A549 (cell line): ENCODE data around the gene CHST15. TPM values are rescaled to one million over a fixed set of nuclear protein-coding genes. Genes with fewer than 3 reads are reported as not detected.

Source experiments
- polyA plus RNA-seq, 4 experiments: library from polyadenylated mRNA; depleted of rRNA in 3 of 4; stranded (reverse); fragments of >200 nt; fragmentation: RNase III in 1 of 4; extraction: RNeasy Plus Mini Kit Qiagen cat#74134 plus additional on column Dnase treatment in 1 of 4; gene quantifications; 2 replicates in 3 of 4; 3 replicates in 1 of 4; pipeline ENCODE4 v1.2.3, GENCODE V29; 2011 to 2017

CHST15 gene
- polyA plus RNA-seq, 2 of the 4 experiments (the other 2 are of a cell fraction) = 5.1 to 10.3 TPM

Other genes starting within 250 kb of the CHST15 start
- gene CPXM2, start 201.8 kb downstream of the CHST15 start, polyA plus RNA-seq (2011; rRNA removed) = not detected in 2 replicates
- not detected in 3 replicates for gene CPXM2, start 201.8 kb downstream of the CHST15 start, polyA plus RNA-seq (2017; fragmentation: RNase III; extraction: RNeasy Plus Mini Kit Qiagen cat#74134 plus additional on column Dnase treatment)